ENCODE results near the gene SRSF5.

Gene SRSF5

DNA sequence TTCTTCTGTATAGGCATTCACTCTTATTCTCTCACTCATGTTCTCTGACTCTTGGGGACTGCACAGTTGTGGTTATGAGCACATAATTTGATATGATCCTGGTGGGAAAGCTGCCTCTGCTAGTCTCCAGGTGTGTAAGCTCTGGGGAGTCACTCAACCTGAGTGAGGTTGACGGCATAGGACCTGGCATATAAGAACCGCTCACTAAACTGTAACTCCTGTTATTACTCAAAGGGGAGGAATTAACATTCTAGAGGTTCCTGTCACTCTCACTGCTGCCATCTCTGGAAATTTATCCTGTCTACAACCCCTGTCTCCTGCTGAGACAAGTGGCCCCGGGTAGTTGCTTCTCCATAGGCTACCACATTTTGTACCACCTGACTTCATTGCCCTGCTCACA is 14.0 kb downstream of the SRSF5 start:
- peaks cover 11% of the 10 kb centered on the region for H3K36me3 Mint-ChIP-seq

GRCh38 chr14:69784942-69785341 is 18.0 kb downstream of the SRSF5 start:
- no peak overlapping the region for H3K4me3 Mint-ChIP-seq
- peak overlapping the region; percentile 11 for H3K27ac Mint-ChIP-seq
- H3K27me3 Mint-ChIP-seq = no peaks in the 10 kb centered on the region

More for the DNA sequence above, 14.0 kb downstream of the SRSF5 start:
- no peak overlapping the region for H3K27ac Mint-ChIP-seq
- no peaks in the 10 kb centered on the region for H3K9me3 Mint-ChIP-seq (ENCODE audit: low read depth)
- peaks cover 32% of the 10 kb centered on the region for H3K4me1 Mint-ChIP-seq (ENCODE audit: low read depth)
- H3K27me3 Mint-ChIP-seq = no peaks in the 10 kb centered on the region
- no peak overlapping the region for H3K4me3 Mint-ChIP-seq

DNA sequence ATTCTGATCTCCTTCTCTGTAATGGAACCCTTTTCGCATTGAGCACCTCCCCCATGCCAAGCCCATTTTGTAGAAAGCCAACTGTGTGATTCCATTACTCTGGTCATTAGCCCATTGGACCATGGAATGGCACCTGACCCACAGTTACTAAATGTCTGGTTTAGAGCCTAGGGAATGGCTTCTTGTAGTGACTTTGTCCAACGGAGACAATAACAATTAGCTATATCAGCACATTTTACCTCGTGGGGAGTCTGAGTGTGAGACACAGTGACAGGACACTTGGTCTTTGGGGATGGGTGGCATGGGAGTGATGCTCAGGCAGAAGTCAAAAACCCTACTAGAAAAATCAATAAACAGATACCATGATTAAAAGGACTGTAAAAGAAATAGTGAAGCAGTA is 19.7 kb downstream of the SRSF5 start:
- Mint-ChIP-seq H3K4me3 (no peak overlapping the region), H3K9me3 (ENCODE audit: low read depth) (no peaks in the 10 kb centered on the region), H3K36me3 (no peaks in the 10 kb centered on the region), H3K27ac (no peak overlapping the region), H3K4me1 (ENCODE audit: low read depth) (peaks cover 2% of the 10 kb centered on the region), H3K27me3 (no peaks in the 10 kb centered on the region)

More at GRCh38 chr14:69784942-69785341, 18.0 kb downstream of the SRSF5 start:
- Mint-ChIP-seq H3K9me3 (ENCODE audit: low read depth) (no peaks in the 10 kb centered on the region), H3K4me1 (ENCODE audit: low read depth) (peaks cover 7% of the 10 kb centered on the region), H3K36me3 (peaks cover 2% of the 10 kb centered on the region)

DNA sequence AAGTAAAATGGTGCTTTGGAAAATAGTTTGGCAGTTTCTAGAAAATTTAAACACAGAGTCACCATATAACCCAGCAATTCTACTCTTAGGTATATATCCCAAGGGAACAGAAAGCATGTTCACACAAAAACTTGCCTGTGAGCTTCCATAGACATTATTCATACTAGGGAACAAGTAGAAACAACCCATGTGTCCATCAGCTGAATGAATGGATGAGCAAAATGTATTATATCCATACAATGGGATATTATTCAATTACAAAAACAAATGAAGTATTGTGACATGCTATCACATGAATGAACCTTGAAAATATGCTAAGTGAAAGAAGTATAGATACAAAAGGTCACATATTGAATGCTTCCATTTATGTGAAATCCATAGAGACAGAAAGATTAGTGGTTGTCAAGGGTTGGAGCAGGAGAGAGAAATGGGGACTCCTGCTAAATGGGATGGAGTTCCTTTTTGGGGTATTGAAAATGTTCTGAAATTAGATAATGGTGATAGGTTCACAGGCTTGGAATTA is 22.2 kb downstream of the SRSF5 start:
- Mint-ChIP-seq H3K36me3 (peaks cover under 1% of the 10 kb centered on the region), H3K27ac (no peak overlapping the region), H3K9me3 (ENCODE audit: low read depth) (no peaks in the 10 kb centered on the region), H3K4me3 (no peak overlapping the region), H3K27me3 (no peaks in the 10 kb centered on the region), H3K4me1 (ENCODE audit: low read depth) (peaks cover 2% of the 10 kb centered on the region)

DNA sequence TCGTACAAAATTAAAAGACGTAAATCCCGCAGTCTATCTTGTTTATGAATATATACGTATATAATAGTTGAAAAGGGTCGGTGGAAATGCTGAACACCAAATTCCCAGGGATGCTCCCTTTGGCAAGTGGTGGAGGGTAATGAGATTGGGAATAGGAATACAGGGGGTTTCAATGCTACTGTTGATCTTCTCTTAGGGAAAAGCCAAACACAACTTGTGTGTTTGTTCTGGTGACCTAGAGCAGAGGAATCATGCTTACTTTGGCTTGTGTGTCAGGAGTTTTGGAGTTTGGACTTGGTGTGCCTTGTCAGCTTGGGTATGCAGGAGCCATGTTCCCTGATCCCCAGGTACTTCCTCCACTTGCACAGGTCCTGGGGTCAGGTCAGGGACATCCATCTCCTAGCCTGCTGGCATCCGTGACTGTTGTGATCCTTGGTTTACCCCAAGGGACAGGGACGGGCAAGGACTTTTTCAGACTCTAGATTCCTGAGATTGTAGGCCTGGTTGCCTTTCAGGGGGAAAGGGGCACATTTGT is 26.0 kb downstream of the SRSF5 start:
- Mint-ChIP-seq H3K27me3 (no peaks in the 10 kb centered on the region), H3K4me3 (no peak overlapping the region), H3K36me3 (peaks cover 7% of the 10 kb centered on the region), H3K27ac (no peak overlapping the region), H3K9me3 (ENCODE audit: low read depth) (no peaks in the 10 kb centered on the region), H3K4me1 (ENCODE audit: low read depth) (no peaks in the 10 kb centered on the region)

- Mint-ChIP-seq H3K36me3 (peaks cover 7% of the 10 kb centered on the region), H3K27me3 (peaks cover 4% of the 10 kb centered on the region), H3K4me3 (no peak overlapping the region), H3K4me1 (ENCODE audit: low read depth) (no peaks in the 10 kb centered on the region), H3K27ac (no peak overlapping the region), H3K9me3 (ENCODE audit: low read depth) (no peaks in the 10 kb centered on the region)
Measured at GRCh38 chr14:69794791-69795190, 27.8 kb downstream of the SRSF5 start.

DNA sequence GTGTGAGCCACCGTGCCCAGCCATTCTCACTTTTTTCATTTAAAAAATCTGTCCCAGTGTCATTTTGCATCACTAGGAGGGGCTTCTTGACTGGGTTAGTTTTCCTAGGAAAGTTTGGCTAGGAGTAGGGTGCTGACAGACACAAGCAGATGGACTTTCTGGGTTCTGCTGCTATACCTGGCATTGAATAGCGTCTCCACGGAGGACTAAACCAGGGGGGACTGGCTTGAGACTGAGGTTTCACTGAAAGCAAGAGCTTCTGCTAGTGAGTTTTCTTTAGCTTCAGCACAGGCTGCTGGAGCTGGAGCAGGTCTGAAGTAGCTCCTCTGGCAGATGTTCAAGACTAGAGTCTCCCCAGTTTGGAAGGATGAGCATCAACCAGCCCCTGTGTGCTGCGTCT is 28.7 kb downstream of the SRSF5 start:
- Mint-ChIP-seq H3K4me3 (no peak overlapping the region), H3K36me3 (peaks cover 8% of the 10 kb centered on the region), H3K9me3 (ENCODE audit: low read depth) (no peaks in the 10 kb centered on the region), H3K27ac (no peak overlapping the region), H3K27me3 (peaks cover 4% of the 10 kb centered on the region), H3K4me1 (ENCODE audit: low read depth) (no peaks in the 10 kb centered on the region)

DNA sequence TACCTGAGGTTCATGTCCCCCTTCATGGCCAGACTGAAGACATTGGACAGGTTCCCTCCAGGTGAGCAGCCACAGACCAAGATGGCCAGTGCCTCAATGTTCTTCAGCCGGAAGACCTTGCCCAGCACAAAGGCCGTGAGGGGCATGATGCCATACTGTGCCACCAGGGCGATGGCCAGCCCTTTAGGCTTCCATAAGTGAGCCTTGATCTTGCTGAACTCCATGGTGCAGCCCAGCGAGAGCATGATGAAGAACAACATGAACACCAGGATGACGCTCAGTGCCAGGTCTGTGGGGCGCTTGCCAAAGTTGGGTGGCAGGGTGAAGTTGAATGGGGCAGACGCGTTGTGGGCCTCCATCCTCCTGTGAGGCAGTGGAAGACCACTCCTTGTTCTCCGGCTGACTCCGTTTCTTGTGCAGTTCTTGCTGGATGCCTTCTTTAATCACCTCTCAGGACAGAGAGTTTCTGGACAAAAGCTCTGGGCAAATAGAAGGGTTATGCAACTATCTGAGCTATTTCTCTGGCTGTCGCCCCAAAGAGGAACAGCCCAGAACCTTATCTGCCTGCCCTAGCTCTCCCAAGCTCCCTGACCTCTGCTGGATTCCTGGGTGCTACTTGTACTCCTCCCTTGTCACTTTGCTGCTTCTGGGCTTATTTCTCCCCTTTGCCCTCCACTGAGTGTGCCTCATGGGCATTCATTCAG is 30.0 kb downstream of the SRSF5 start, which contains the start of gene SLC10A1:
TSS of gene SLC10A1 (minus strand) at position 445 of the 704 bp plus-strand sequence. CDS start at position 359, 86 bp downstream.
- Mint-ChIP-seq H3K9me3 (ENCODE audit: low read depth) (no peaks in the 10 kb centered on the region), H3K27ac (no peak within 1 kb of the TSS), H3K36me3 (peaks cover 13% of the 10 kb centered on the region), H3K4me1 (ENCODE audit: low read depth) (no peaks in the 10 kb centered on the region), H3K4me3 (no peak within 1 kb of the TSS), H3K27me3 (peaks cover 9% of the 10 kb centered on the region)

DNA sequence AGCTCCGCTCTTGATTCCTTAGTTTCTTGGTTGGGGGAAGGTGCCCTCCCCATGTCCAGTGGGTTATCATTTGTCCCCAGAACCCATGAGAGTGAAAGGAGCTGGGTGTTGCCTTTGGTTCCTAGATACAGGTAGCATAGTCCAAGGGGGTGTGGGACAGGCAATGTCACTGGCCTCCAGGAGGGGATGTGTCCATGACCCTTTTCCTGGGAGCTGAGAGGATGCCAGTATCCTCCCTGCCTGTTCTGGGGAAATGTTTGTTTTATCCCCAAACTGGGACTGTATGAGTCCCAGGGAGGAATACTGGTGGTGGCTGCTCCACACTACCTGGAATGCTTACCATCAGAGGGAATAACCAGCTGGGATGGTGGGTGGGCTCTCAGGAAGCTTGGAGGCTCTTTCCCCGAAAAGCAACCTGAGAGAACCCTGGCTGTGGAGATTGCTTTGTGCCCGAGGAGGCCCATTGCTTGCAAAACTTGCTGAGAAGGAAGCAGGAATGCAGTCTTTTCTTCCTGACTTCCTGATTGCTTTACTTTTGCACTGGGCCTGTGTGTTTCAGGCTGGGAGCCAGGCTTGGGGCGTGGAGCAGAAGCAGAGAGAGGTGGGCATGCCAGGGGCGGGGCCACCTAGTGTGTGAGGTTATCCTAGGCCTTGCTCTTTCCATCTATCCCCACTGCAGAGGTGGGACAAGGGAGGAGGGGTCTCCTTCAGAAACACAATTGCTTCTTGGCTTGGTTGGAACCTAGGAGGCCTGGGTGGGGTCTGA is 30.8 kb downstream of the SRSF5 start:
- Mint-ChIP-seq H3K9me3 (ENCODE audit: low read depth) (no peaks in the 10 kb centered on the region), H3K4me3 (no peak overlapping the region), H3K36me3 (peaks cover 13% of the 10 kb centered on the region), H3K4me1 (ENCODE audit: low read depth) (no peaks in the 10 kb centered on the region), H3K27me3 (peaks cover 9% of the 10 kb centered on the region), H3K27ac (no peak overlapping the region)

DNA sequence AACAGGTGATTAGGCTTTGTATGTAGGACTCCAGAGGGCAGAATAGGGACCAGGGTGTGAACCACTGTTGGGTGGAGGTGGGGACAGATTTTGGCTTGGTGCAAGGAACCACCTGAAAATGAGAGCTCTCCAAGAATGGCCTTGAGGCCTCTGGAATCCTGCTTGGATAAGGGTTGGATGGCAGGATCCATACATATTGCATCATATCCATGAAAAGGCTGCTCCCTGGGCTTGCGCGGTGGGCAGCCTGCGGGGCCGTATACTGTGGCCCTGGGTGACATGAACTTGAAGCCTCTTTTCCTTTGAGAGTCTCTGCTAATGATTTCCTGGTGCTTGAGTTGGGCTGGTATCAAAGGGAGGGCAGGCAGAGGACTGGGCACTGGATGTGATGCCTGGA is 31.4 kb downstream of the SRSF5 start:
- H3K27ac Mint-ChIP-seq = no peak overlapping the region
- no peaks in the 10 kb centered on the region for H3K9me3 Mint-ChIP-seq (ENCODE audit: low read depth)
- H3K36me3 Mint-ChIP-seq = peaks cover 13% of the 10 kb centered on the region

GRCh38 chr14:69803753-69804152 is 36.8 kb downstream of the SRSF5 start:
- Mint-ChIP-seq H3K4me3 (no peak overlapping the region), H3K27ac (no peak overlapping the region), H3K4me1 (ENCODE audit: low read depth) (no peaks in the 10 kb centered on the region), H3K9me3 (ENCODE audit: low read depth) (no peaks in the 10 kb centered on the region), H3K36me3 (peaks cover 6% of the 10 kb centered on the region), H3K27me3 (peaks cover 9% of the 10 kb centered on the region)

More for the DNA sequence above, 31.4 kb downstream of the SRSF5 start:
- peaks cover 10% of the 10 kb centered on the region for H3K27me3 Mint-ChIP-seq
- H3K4me1 Mint-ChIP-seq (ENCODE audit: low read depth) = no peaks in the 10 kb centered on the region
- H3K4me3 Mint-ChIP-seq = no peak overlapping the region

DNA sequence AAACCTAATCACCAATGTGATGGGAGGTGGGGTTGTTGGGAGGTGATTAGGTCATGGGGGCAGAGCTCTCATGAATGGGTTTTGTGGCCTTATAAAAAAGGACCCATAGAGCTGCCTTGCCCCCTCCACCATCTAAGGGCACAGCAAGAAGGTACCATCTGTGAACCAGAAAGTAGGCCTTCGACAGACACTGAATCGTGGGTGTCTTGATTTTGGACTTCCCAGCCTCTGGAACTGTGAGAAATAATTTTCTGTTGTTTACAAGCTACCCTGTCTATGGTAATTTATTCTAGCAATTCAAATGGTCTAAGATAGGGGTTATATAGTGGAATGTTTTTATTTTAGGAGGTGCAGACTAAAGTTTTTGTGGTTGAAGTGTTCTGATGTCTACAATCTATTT is 38.0 kb downstream of the SRSF5 start:
- Mint-ChIP-seq H3K27ac (no peak overlapping the region), H3K4me3 (no peak overlapping the region), H3K4me1 (ENCODE audit: low read depth) (no peaks in the 10 kb centered on the region), H3K27me3 (peaks cover 7% of the 10 kb centered on the region), H3K9me3 (ENCODE audit: low read depth) (no peaks in the 10 kb centered on the region), H3K36me3 (peaks cover 6% of the 10 kb centered on the region)

- Mint-ChIP-seq H3K4me1 (ENCODE audit: low read depth) (no peaks in the 10 kb centered on the region), H3K9me3 (ENCODE audit: low read depth) (no peaks in the 10 kb centered on the region), H3K27me3 (peaks cover 2% of the 10 kb centered on the region), H3K36me3 (no peaks in the 10 kb centered on the region), H3K4me3 (no peak overlapping the region), H3K27ac (no peak overlapping the region)
Measured at GRCh38 chr14:69807192-69807591, 40.2 kb downstream of the SRSF5 start.

GRCh38 chr14:69808919-69809808 is 42.2 kb downstream of the SRSF5 start:
- no peaks in the 10 kb centered on the region for H3K4me1 Mint-ChIP-seq (ENCODE audit: low read depth)
- no peaks in the 10 kb centered on the region for H3K36me3 Mint-ChIP-seq
- H3K27me3 Mint-ChIP-seq = no peaks in the 10 kb centered on the region

More at GRCh38 chr14:69808919-69809808, 42.2 kb downstream of the SRSF5 start:
- Mint-ChIP-seq H3K9me3 (ENCODE audit: low read depth) (no peaks in the 10 kb centered on the region), H3K4me3 (no peak overlapping the region), H3K27ac (no peak overlapping the region)
